Spleen (tissue), 7 donors: ENCODE measurements around the gene NCOR2.

Experiments
- CTCF ChIP-seq, 11 experiments: fragments of 200-600 bp in 7 of 11; fragments of 450-650 bp in 4 of 11; sonication (generic) in 4 of 11; IDR thresholded peaks in 8 of 11; conservative IDR thresholded peaks in 3 of 11; 1 replicate in 7 of 11; 2 replicates in 4 of 11; pipeline versions ENCODE4 v1.4.0 to v1.8.0; 2016 to 2021; ENCODE audit warnings: antibody characterized with exemption in 11 of 11, inconsistent platforms in 4 of 11, mild to moderate bottlenecking in 1 of 11
- POLR2A ChIP-seq, 3 donors: fragments of 450-650 bp; IDR thresholded peaks; one replicate each; pipeline ENCODE4 v1.5.1; 2017; ENCODE audit warnings: antibody characterized with exemption in 3 of 3, mild to moderate bottlenecking in 1 of 3
- POLR2AphosphoS5 ChIP-seq, 3 donors: sonication (generic); formaldehyde crosslinking; IDR thresholded peaks; one replicate each; pipeline ENCODE4 v1.5.1; 2017; ENCODE audit warnings: antibody characterized with exemption in 3 of 3
- donor health status: DM: no; HTN: no; CAD: no; lungs with moderate emphysema.
- donor health status: DM: no; HTN: no; CAD: no.
- donor health status: DM: no; HTN: no; CAD: no.

- TF ChIP-seq POLR2AphosphoS5 (IDR thresholded peaks at IDR 0.05): peak in 2 of 3 donors; percentile 4 to 28
- TF ChIP-seq CTCF (IDR thresholded peaks at IDR 0.05 in 8 of 11, conservative IDR thresholded peaks at IDR 0.05 in 3 of 11): no peak
- TF ChIP-seq POLR2A (IDR thresholded peaks at IDR 0.05): no peak
Measured at GRCh38 chr12:124564971-124565491, 2.4 kb downstream of the NCOR2 start.
